GM19452 (cell line): Measurements from ENCODE around the gene KDM4C.
A peak's percentile ranks its signal among the peaks of the same experiment; 100 is the strongest.

Source experiments
- ATAC-seq: cut with Tn5 transposase; IDR thresholded peaks from one replicate; pipeline ENCODE4 v1.9.1; 2021; ENCODE audit not compliant: unreplicated experiment

Gene KDM4C

GRCh38 chr9:7089406-7090193 is 331.8 kb downstream of the KDM4C start:
- ATAC-seq = no peak

- no peak for ATAC-seq
These were observed 335.3 kb downstream of the KDM4C start for GRCh38 chr9:7093040-7093439.

- no peak for ATAC-seq
These were observed 336.3 kb downstream of the KDM4C start for GRCh38 chr9:7094052-7094451.

GRCh38 chr9:7094576-7094975 is 336.8 kb downstream of the KDM4C start:
- ATAC-seq = no peak

GRCh38 chr9:7095058-7095457 is 337.3 kb downstream of the KDM4C start:
- ATAC-seq = no peak

GRCh38 chr9:7097040-7097715 is 339.4 kb downstream of the KDM4C start:
- no peak for ATAC-seq

GRCh38 chr9:7097785-7098752 is 340.3 kb downstream of the KDM4C start:
- no peak for ATAC-seq

GRCh38 chr9:7103367-7103766 is 345.6 kb downstream of the KDM4C start:
- no peak for ATAC-seq

GRCh38 chr9:7103771-7104170 is 346.0 kb downstream of the KDM4C start:
- no peak for ATAC-seq

- no peak for ATAC-seq
These were observed 346.9 kb downstream of the KDM4C start for GRCh38 chr9:7104625-7105024.

GRCh38 chr9:7105095-7105494 is 347.3 kb downstream of the KDM4C start:
- ATAC-seq = no peak

- ATAC-seq = no peak
These were observed 351.2 kb downstream of the KDM4C start for GRCh38 chr9:7108936-7109335.

- no peak for ATAC-seq
These were observed 353.6 kb downstream of the KDM4C start for GRCh38 chr9:7111413-7111812.

GRCh38 chr9:7115606-7116005 is 357.8 kb downstream of the KDM4C start:
- no peak for ATAC-seq

- ATAC-seq = peak; percentile 52
These were observed 360.1 kb downstream of the KDM4C start for GRCh38 chr9:7117676-7118561.

- ATAC-seq = no peak
These were observed 360.9 kb downstream of the KDM4C start for GRCh38 chr9:7118633-7119032.

- no peak for ATAC-seq
These were observed 361.8 kb downstream of the KDM4C start for GRCh38 chr9:7119612-7120011.

GRCh38 chr9:7121055-7121454 is 363.3 kb downstream of the KDM4C start:
- ATAC-seq = peak; percentile 83

- no peak for ATAC-seq
These were observed 363.9 kb downstream of the KDM4C start for GRCh38 chr9:7121664-7122063.

GRCh38 chr9:7123743-7124142 is 366.0 kb downstream of the KDM4C start:
- ATAC-seq = no peak
